Loucy (cell line): ENCODE results near the gene NAPEPLD.
"Not testable (repeated sequence)": the region's sequence is repeated elsewhere in the genome, so short reads cannot be mapped to it uniquely, and the experiment has no call there.

Experiments
- H2AFZ ChIP-seq: fragments of 200-600 bp; sonication (generic); 2 replicates; pipeline ENCODE4 v1.6.0; 2016; ENCODE audit warnings: antibody characterized with exemption, mild to moderate bottlenecking, low read length, moderate library complexity
- H3F3A ChIP-seq: fragments of 200-600 bp; 2 replicates; pipeline ENCODE4 v1.6.0; 2016; ENCODE audit warnings: antibody characterized with exemption, low read depth, mild to moderate bottlenecking
- H3K27me3 ChIP-seq: fragments of 200-600 bp; sonication (generic); 2 replicates; pipeline ENCODE4 v1.6.1; 2014; ENCODE audit warnings: low read length, mild to moderate bottlenecking; ENCODE audit not compliant: insufficient read depth, poor library complexity, severe bottlenecking
- H3K36me3 ChIP-seq: fragments of 200-600 bp; sonication (generic); 2 replicates; pipeline ENCODE4 v1.6.1; 2016; ENCODE audit warnings: low read length; ENCODE audit not compliant: insufficient read depth
- H3K4me1 ChIP-seq: fragments of 200-600 bp; sonication (generic); 2 replicates; pipeline ENCODE4 v1.5.1; 2014; ENCODE audit warnings: low read length, mild to moderate bottlenecking; ENCODE audit not compliant: insufficient read depth, poor library complexity, severe bottlenecking
- H3K4me2 ChIP-seq: fragments of 200-600 bp; sonication (generic); 2 replicates; pipeline ENCODE4 v1.6.0; 2014; ENCODE audit warnings: antibody characterized with exemption, low read length, low read depth, mild to moderate bottlenecking; ENCODE audit not compliant: poor library complexity, severe bottlenecking
- H3K4me3 ChIP-seq: fragments of 200-600 bp; sonication (generic); 2 replicates; pipeline ENCODE4 v1.5.1; 2014; ENCODE audit warnings: low read length, mild to moderate bottlenecking, mixed read lengths; ENCODE audit not compliant: poor library complexity, severe bottlenecking
- H3K79me2 ChIP-seq: fragments of 200-600 bp; sonication (generic); 2 replicates; pipeline ENCODE4 v1.6.1; 2014; ENCODE audit warnings: low read length; ENCODE audit not compliant: insufficient read depth
- H3K9ac ChIP-seq: fragments of 200-600 bp; sonication (generic); 2 replicates; pipeline ENCODE4 v1.6.0; 2014; ENCODE audit warnings: mild to moderate bottlenecking, low read depth, low read length, moderate library complexity; ENCODE audit not compliant: poor library complexity, severe bottlenecking
- H3K9me2 ChIP-seq: fragments of 200-600 bp; sonication (generic); replicated peaks from 2 replicates; pipeline ENCODE4 v1.6.1; 2016; ENCODE audit warnings: low read depth, low read length, mixed read lengths
- H3K9me3 ChIP-seq: fragments of 200-600 bp; sonication (generic); 2 replicates; pipeline ENCODE4 v1.6.1; 2014; ENCODE audit warnings: mild to moderate bottlenecking, antibody characterized with exemption, low read length, low read depth; ENCODE audit not compliant: insufficient read depth
- H4K20me1 ChIP-seq: fragments of 200-600 bp; sonication (generic); 2 replicates; pipeline ENCODE4 v1.6.0; 2014; ENCODE audit warnings: antibody characterized with exemption, low read length, mild to moderate bottlenecking; ENCODE audit not compliant: insufficient read depth, poor library complexity, severe bottlenecking
- CTCF ChIP-seq: fragments of 200-600 bp; sonication (generic); conservative IDR thresholded peaks from 2 replicates; pipeline ENCODE4 v1.5.1; 2014; ENCODE audit warnings: mild to moderate bottlenecking, antibody characterized with exemption, low read length
- EZH2phosphoT487 ChIP-seq: fragments of 200-600 bp; IDR thresholded peaks from 2 replicates; pipeline ENCODE4 v1.6.1; 2018; ENCODE audit warnings: antibody characterized with exemption, mild to moderate bottlenecking, moderate library complexity, borderline replicate concordance

NAPEPLD gene

GRCh38 chr7:103101543-103101942 lies 47.4 kb downstream of the NAPEPLD start:
- H3K9ac ChIP-seq = no peak overlapping the region
- H3K4me3 ChIP-seq = no peak overlapping the region
- TF ChIP-seq CTCF = no peak
- no peak for TF ChIP-seq EZH2phosphoT487
- H3K9me3 ChIP-seq = no peaks in the 10 kb centered on the region
- no peaks in the 10 kb centered on the region for H3F3A ChIP-seq
- no peak overlapping the region for H3K4me2 ChIP-seq
- H3K4me1 ChIP-seq = no peaks in the 10 kb centered on the region
- H3K9me2 ChIP-seq = no peaks in the 10 kb centered on the region
- H3K27me3 ChIP-seq = no peaks in the 10 kb centered on the region
- no peaks in the 10 kb centered on the region for H3K79me2 ChIP-seq
- H2AFZ ChIP-seq = no peak overlapping the region
- H3K36me3 ChIP-seq = no peaks in the 10 kb centered on the region
- no peaks in the 10 kb centered on the region for H4K20me1 ChIP-seq

- Histone ChIP-seq H3F3A (no peaks in the 10 kb centered on the region), H3K4me3 (no peak overlapping the region)
- no peak for TF ChIP-seq EZH2phosphoT487
These were observed 48.6 kb downstream of the NAPEPLD start for GRCh38 chr7:103100348-103100747.

GRCh38 chr7:103097041-103097440 lies 51.9 kb downstream of the NAPEPLD start:
- no peaks in the 10 kb centered on the region for H3K27me3 ChIP-seq
- H3K4me1 ChIP-seq = no peaks in the 10 kb centered on the region
- H3K9me2 ChIP-seq = no peaks in the 10 kb centered on the region
- no peak overlapping the region for H2AFZ ChIP-seq
- no peak for TF ChIP-seq EZH2phosphoT487
- TF ChIP-seq CTCF = no peak
- no peaks in the 10 kb centered on the region for H3F3A ChIP-seq
- H3K4me3 ChIP-seq = no peak overlapping the region
- H3K9ac ChIP-seq = no peak overlapping the region
- no peaks in the 10 kb centered on the region for H3K36me3 ChIP-seq
- H3K4me2 ChIP-seq = no peak overlapping the region
- H3K79me2 ChIP-seq = no peaks in the 10 kb centered on the region
- no peaks in the 10 kb centered on the region for H4K20me1 ChIP-seq
- H3K9me3 ChIP-seq = no peaks in the 10 kb centered on the region

More at GRCh38 chr7:103100348-103100747, 48.6 kb downstream of the NAPEPLD start:
- Histone ChIP-seq H3K9ac (no peak overlapping the region), H3K27me3 (no peaks in the 10 kb centered on the region), H4K20me1 (no peaks in the 10 kb centered on the region), H3K79me2 (no peaks in the 10 kb centered on the region), H2AFZ (no peak overlapping the region), H3K36me3 (no peaks in the 10 kb centered on the region), H3K9me3 (no peaks in the 10 kb centered on the region), H3K9me2 (no peaks in the 10 kb centered on the region), H3K4me1 (no peaks in the 10 kb centered on the region), H3K4me2 (no peak overlapping the region)

- H3K4me1 ChIP-seq, H3K9me3 ChIP-seq, H3K79me2 ChIP-seq, H3K36me3 ChIP-seq, H3K27me3 ChIP-seq, H3K4me3 ChIP-seq, H3K9ac ChIP-seq, H4K20me1 ChIP-seq, H2AFZ ChIP-seq, H3K9me2 ChIP-seq, H3K4me2 ChIP-seq, H3F3A ChIP-seq: not testable (repeated sequence)
These were observed 53.3 kb downstream of the NAPEPLD start for GRCh38 chr7:103095558-103095957.
